ENCODE measurements around the gene PSORS1C1.
A peak's percentile ranks its signal among the peaks of the same experiment; 100 is the strongest.

PSORS1C1 gene

GRCh38 chr6:31076611-31077010, 38.0 kb upstream of the PSORS1C1 start:
- H3K4me3 ChIP-seq (ENCODE audit: low read depth, low read length) = no peak overlapping the region
- no peak for DNase-seq (ENCODE audit: low read depth)
- TF ChIP-seq CTCF (IDR thresholded peaks at IDR 0.05; ENCODE audit: low read depth, low read length, missing control alignments) = no peak

- DNase-seq (ENCODE audit: low read depth) = no peak
- no peak overlapping the region for H3K4me3 ChIP-seq (ENCODE audit: low read depth, low read length)
- TF ChIP-seq CTCF (IDR thresholded peaks at IDR 0.05; ENCODE audit: low read depth, low read length, missing control alignments) = peak; percentile 77
Measured at GRCh38 chr6:31079656-31080261, 34.8 kb upstream of the PSORS1C1 start.

GRCh38 chr6:31081872-31082271, 32.7 kb upstream of the PSORS1C1 start:
- H3K4me3 ChIP-seq (ENCODE audit: low read depth, low read length) = no peak overlapping the region
- no peak for DNase-seq (ENCODE audit: low read depth)

GRCh38 chr6:31083742-31084354, 30.8 kb upstream of the PSORS1C1 start:
- peak; percentile 77 for TF ChIP-seq CTCF (IDR thresholded peaks at IDR 0.05; ENCODE audit: low read depth, low read length, missing control alignments)
- peak; percentile 27 for DNase-seq (ENCODE audit: low read depth)
- H3K4me3 ChIP-seq (ENCODE audit: low read depth, low read length) = no peak overlapping the region

More at GRCh38 chr6:31081872-31082271, 32.7 kb upstream of the PSORS1C1 start:
- TF ChIP-seq CTCF (IDR thresholded peaks at IDR 0.05; ENCODE audit: low read depth, low read length, missing control alignments) = no peak

- no peak overlapping the region for H3K4me3 ChIP-seq (ENCODE audit: low read depth, low read length)
- TF ChIP-seq CTCF (IDR thresholded peaks at IDR 0.05; ENCODE audit: low read depth, low read length, missing control alignments) = no peak
Measured at GRCh38 chr6:31086788-31087440, 27.7 kb upstream of the PSORS1C1 start.

GRCh38 chr6:31087494-31088089, 27.0 kb upstream of the PSORS1C1 start:
- TF ChIP-seq CTCF (IDR thresholded peaks at IDR 0.05; ENCODE audit: low read depth, low read length, missing control alignments) = peak; percentile 65
- H3K4me3 ChIP-seq (ENCODE audit: low read depth, low read length) = no peak overlapping the region
- peak; percentile 34 for DNase-seq (ENCODE audit: low read depth)

More at GRCh38 chr6:31086788-31087440, 27.7 kb upstream of the PSORS1C1 start:
- DNase-seq (ENCODE audit: low read depth) = no peak
